ENCODE measurements around the gene TEX13A.

DNA sequence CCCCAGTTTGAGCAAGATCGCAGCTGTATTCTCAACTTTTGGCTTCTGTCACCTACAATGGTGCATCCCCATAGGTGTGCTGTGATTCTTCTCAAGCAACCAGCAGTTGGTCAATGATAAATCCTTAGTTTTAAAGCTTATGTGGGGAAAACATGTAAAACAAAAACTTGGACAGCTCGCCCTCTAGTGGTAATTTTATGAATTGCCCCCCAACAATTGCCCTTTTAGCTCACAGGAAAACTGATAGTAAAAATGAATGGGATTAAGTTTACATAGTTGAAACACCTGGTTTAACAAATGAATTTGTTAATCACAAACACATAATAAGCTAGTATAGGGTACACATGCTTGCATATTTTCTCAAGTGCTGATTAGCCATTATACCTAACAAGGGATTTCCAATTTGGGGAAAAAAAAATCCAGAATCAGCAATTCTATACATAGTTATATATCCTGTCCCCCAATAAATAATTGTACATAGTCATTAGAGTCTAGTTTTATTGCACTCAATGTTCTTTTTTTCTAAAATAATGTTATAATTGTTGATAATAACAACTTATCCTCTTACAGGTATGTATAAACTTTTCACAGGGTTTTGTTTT is 30.1 kb downstream of the TEX13A start:
- TF ChIP-seq BACH1 (IDR thresholded peaks at IDR 0.05; ENCODE audit: low read length) (no peak), EZH2 (IDR thresholded peaks at IDR 0.05; ENCODE audit: low read depth, low read length, severe bottlenecking) (no peak), CBX8 (IDR thresholded peaks at IDR 0.05; ENCODE audit: borderline replicate concordance, low read depth, low read length) (no peak)
- TF ChIP-seq, protein P1, sequence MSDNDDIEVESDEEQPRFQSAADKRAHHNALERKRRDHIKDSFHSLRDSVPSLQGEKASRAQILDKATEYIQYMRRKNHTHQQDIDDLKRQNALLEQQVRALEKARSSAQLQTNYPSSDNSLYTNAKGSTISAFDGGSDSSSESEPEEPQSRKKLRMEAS (IDR thresholded peaks at IDR 0.05): no peak
- TF ChIP-seq, protein P2, sequence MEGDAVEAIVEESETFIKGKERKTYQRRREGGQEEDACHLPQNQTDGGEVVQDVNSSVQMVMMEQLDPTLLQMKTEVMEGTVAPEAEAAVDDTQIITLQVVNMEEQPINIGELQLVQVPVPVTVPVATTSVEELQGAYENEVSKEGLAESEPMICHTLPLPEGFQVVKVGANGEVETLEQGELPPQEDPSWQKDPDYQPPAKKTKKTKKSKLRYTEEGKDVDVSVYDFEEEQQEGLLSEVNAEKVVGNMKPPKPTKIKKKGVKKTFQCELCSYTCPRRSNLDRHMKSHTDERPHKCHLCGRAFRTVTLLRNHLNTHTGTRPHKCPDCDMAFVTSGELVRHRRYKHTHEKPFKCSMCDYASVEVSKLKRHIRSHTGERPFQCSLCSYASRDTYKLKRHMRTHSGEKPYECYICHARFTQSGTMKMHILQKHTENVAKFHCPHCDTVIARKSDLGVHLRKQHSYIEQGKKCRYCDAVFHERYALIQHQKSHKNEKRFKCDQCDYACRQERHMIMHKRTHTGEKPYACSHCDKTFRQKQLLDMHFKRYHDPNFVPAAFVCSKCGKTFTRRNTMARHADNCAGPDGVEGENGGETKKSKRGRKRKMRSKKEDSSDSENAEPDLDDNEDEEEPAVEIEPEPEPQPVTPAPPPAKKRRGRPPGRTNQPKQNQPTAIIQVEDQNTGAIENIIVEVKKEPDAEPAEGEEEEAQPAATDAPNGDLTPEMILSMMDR (IDR thresholded peaks at IDR 0.05; ENCODE audit: control extremely low read depth in 1 of 3, insufficient read depth in 1 of 3, low read depth in 1 of 3, low read length in 3 of 3): peak in 2 of 3 experiments; percentile 17 to 54; a peak in 2 of 4 replicates

All from H1 (cell line).